A673 (cell line): Measurements from ENCODE around the gene PPHLN1. TPM values are rescaled to one million over a fixed set of nuclear protein-coding genes. Genes with fewer than 3 reads are reported as not detected.

Experiments
- BruUV-seq: library from RNA; stranded (reverse); fragments of 400-500 nt; replicated peaks from 2 replicates; lab custom pipeline; 2021; lab: Mats Ljungman, UMichigan
- CTCF ChIA-PET: fragments of 300-600 bp; sonication (Branson Sonifier 250); formaldehyde crosslinking; loops from one replicate; lab custom pipeline; 2022; ENCODE audit warnings: antibody characterized with exemption; lab: Charles Lee
- POLR2A ChIA-PET: fragments of 300-600 bp; sonication (Branson Sonifier 250); formaldehyde crosslinking; loops from one replicate; lab custom pipeline; 2022; ENCODE audit warnings: antibody characterized with exemption; ENCODE audit not compliant: low non-redundant PET; lab: Charles Lee
- DNase-seq: peaks from one replicate; pipeline ENCODE4 v3.0.0-alpha.2; 2015; ENCODE audit warnings: low spot score
- H3K27ac ChIP-seq: fragments of 200-600 bp; sonication (generic); 2 replicates; pipeline ENCODE4 v1.5.1; 2016; ENCODE audit warnings: mixed run types, low read depth, mild to moderate bottlenecking, mixed read lengths, antibody characterized with exemption, low read length; ENCODE audit not compliant: poor library complexity, severe bottlenecking
- H3K27me3 ChIP-seq: fragments of 200-600 bp; sonication (generic); replicated peaks from 2 replicates; pipeline ENCODE4 v1.6.1; 2017; ENCODE audit warnings: mixed run types, low read depth, mild to moderate bottlenecking, mixed read lengths, antibody characterized with exemption, low read length; ENCODE audit not compliant: insufficient read depth, poor library complexity
- H3K36me3 ChIP-seq: fragments of 200-600 bp; sonication (generic); 2 replicates; pipeline ENCODE4 v1.6.1; 2016; ENCODE audit warnings: mixed run types, mild to moderate bottlenecking, mixed read lengths, antibody characterized with exemption, low read length; ENCODE audit not compliant: insufficient read depth, poor library complexity, severe bottlenecking
- H3K4me1 ChIP-seq: fragments of 200-600 bp; sonication (generic); 2 replicates; pipeline ENCODE4 v1.6.1; 2017; ENCODE audit warnings: mixed run types, mild to moderate bottlenecking, mixed read lengths, antibody characterized with exemption, low read length; ENCODE audit not compliant: insufficient read depth, poor library complexity, severe bottlenecking
- H3K4me3 ChIP-seq: fragments of 200-600 bp; sonication (generic); 2 replicates; pipeline ENCODE4 v1.5.1; 2016; ENCODE audit warnings: low read depth, mixed run types, mild to moderate bottlenecking, mixed read lengths, low read length; ENCODE audit not compliant: poor library complexity, severe bottlenecking
- H3K9me3 ChIP-seq: fragments of 200-600 bp; sonication (generic); 2 replicates; pipeline ENCODE4 v1.6.1; 2016; ENCODE audit warnings: mixed run types, low read depth, mild to moderate bottlenecking, mixed read lengths, antibody characterized with exemption, low read length; ENCODE audit not compliant: poor library complexity, severe bottlenecking
- CTCF ChIP-seq: fragments of 300-800, 200-600 bp; sonication (generic); conservative IDR thresholded peaks from 2 replicates; pipeline ENCODE4 v1.5.1; 2017; ENCODE audit warnings: low read depth, mild to moderate bottlenecking, antibody characterized with exemption, low read length, moderate library complexity, mixed read lengths
- EZH2 ChIP-seq: fragments of 200-600 bp; sonication (generic); IDR thresholded peaks from 2 replicates; pipeline ENCODE4 v1.6.1; 2017; ENCODE audit warnings: borderline replicate concordance, low read depth, mild to moderate bottlenecking, mixed read lengths, antibody characterized with exemption, low read length; ENCODE audit not compliant: poor library complexity, severe bottlenecking
- intact Hi-C: fragments of 100-400 bp; cut with micrococcal nuclease; formaldehyde crosslinking; loops from one replicate; pipeline ENCODE4 v1.10.0; 2022; ENCODE audit not compliant: unreplicated experiment
- total RNA-seq: library from RNA; stranded (reverse); gene quantifications from 2 replicates; pipeline ENCODE4 v1.2.3, GENCODE V29; 2021

PPHLN1 gene
- total RNA-seq, 1 experiment from 2014 or later = 90.1 TPM

- Histone ChIP-seq H3K4me3 (no peak overlapping the region), H3K4me1 (peaks cover 23% of the 10 kb centered on the region), H3K27me3 (no peaks in the 10 kb centered on the region), H3K27ac (no peak overlapping the region), H3K9me3 (no peaks in the 10 kb centered on the region), H3K36me3 (no peaks in the 10 kb centered on the region)
- intact Hi-C loops = no loop called here
- ChIA-PET POLR2A (interaction anchor here (0.7 kb wide), 1 partner anchor 31 kb away, joined by 13 read pairs; no protein-coding TSS in a partner anchor), CTCF (no interaction called here)
- no peak for DNase-seq
- BruUV-seq = no TSS peak
- no peak for TF ChIP-seq CTCF
- no peak for TF ChIP-seq EZH2
Measured at GRCh38 chr12:42421844-42422779, 96.1 kb downstream of the PPHLN1 start.

GRCh38 chr12:42422785-42423184 is 96.8 kb downstream of the PPHLN1 start:
- Histone ChIP-seq H3K4me1 (peaks cover 19% of the 10 kb centered on the region), H3K9me3 (no peaks in the 10 kb centered on the region), H3K27ac (no peak overlapping the region), H3K4me3 (no peak overlapping the region), H3K36me3 (no peaks in the 10 kb centered on the region), H3K27me3 (no peaks in the 10 kb centered on the region)
- CTCF ChIA-PET = no interaction called here
- POLR2A ChIA-PET = no interaction called here
- DNase-seq = no peak
- BruUV-seq = no TSS peak
- intact Hi-C loops = no loop called here
- TF ChIP-seq EZH2 = no peak
- TF ChIP-seq CTCF = no peak

- Histone ChIP-seq H3K9me3 (no peaks in the 10 kb centered on the region), H3K4me1 (peaks cover 17% of the 10 kb centered on the region), H3K36me3 (no peaks in the 10 kb centered on the region), H3K4me3 (no peak overlapping the region), H3K27ac (no peak overlapping the region), H3K27me3 (no peaks in the 10 kb centered on the region)
- POLR2A ChIA-PET = no interaction called here
- DNase-seq = peak; percentile 51
- intact Hi-C loops = no loop called here
- TF ChIP-seq CTCF (no peak), EZH2 (no peak)
- CTCF ChIA-PET = interaction anchor here (0.6 kb wide), 1 partner anchor 1119 kb away, joined by 3 read pairs; no protein-coding TSS in a partner anchor
- no TSS peak for BruUV-seq
Measured at GRCh38 chr12:42426746-42427145, 100.8 kb downstream of the PPHLN1 start.
